A673 (cell line): ENCODE results near the gene TPI1.

Source experiments
- EZH2 ChIP-seq: fragments of 200-600 bp; sonication (generic); IDR thresholded peaks from 2 replicates; pipeline ENCODE4 v1.6.1; 2017; ENCODE audit warnings: borderline replicate concordance, low read depth, mild to moderate bottlenecking, mixed read lengths, antibody characterized with exemption, low read length; ENCODE audit not compliant: poor library complexity, severe bottlenecking
- TF ChIP-seq, protein P1 (sequence below): fragments of 300-800, 200-600 bp; sonication (generic); conservative IDR thresholded peaks from 2 replicates; pipeline ENCODE4 v1.5.1; 2017; ENCODE audit warnings: low read depth, mild to moderate bottlenecking, antibody characterized with exemption, low read length, moderate library complexity, mixed read lengths

DNA sequence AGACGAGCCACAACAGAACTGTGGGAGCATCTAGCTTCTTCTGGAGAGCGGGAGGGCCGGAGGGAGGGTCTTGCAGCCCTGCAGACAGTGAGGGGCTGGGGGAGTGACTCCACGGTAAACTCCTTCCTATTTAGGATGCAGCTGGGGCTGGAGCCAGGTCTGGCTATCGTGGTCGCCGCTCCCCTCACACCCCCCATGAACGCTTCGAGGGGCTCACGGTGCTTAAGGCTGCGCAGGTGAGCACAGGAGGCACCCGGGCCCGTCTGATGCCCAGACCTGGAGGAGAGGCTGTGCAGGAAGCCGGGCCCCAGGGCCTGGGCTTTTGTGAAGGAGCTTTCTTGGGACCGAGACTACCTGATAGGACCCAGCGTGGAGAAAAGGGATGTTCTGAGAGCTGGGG is 30.5 kb upstream of the TPI1 start:
- TF ChIP-seq, protein P1, sequence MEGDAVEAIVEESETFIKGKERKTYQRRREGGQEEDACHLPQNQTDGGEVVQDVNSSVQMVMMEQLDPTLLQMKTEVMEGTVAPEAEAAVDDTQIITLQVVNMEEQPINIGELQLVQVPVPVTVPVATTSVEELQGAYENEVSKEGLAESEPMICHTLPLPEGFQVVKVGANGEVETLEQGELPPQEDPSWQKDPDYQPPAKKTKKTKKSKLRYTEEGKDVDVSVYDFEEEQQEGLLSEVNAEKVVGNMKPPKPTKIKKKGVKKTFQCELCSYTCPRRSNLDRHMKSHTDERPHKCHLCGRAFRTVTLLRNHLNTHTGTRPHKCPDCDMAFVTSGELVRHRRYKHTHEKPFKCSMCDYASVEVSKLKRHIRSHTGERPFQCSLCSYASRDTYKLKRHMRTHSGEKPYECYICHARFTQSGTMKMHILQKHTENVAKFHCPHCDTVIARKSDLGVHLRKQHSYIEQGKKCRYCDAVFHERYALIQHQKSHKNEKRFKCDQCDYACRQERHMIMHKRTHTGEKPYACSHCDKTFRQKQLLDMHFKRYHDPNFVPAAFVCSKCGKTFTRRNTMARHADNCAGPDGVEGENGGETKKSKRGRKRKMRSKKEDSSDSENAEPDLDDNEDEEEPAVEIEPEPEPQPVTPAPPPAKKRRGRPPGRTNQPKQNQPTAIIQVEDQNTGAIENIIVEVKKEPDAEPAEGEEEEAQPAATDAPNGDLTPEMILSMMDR: no peak
- TF ChIP-seq EZH2: no peak
